Stimulated activated CD4-positive, alpha-beta T cell treated with anti-CD3 and anti-CD28 coated beads, Interleukin-4, amount 100 ng/mL, for 1 hour (primary cell): ENCODE data around the gene OR52L1.

Experiments used
- DNase-seq: peaks from one replicate; pipeline ENCODE4 v3.0.0-alpha.2; 2020

The OR52L1 gene

GRCh38 chr11:5938603-5938965 is 48.2 kb downstream of the OR52L1 start:
- no peak for DNase-seq

GRCh38 chr11:5937868-5938602 is 48.8 kb downstream of the OR52L1 start:
- no peak for DNase-seq
